Esophagus (tissue), 2 donors: ENCODE results near the gene EPHB2. TPM values are rescaled to one million over a fixed set of nuclear protein-coding genes. Genes with fewer than 3 reads are reported as not detected.

Experiments
- H3K27ac ChIP-seq, 2 donors: one replicate each; pipeline ENCODE4 v1.5.1; 2013; ENCODE audit warnings: low read depth in 2 of 2, mild to moderate bottlenecking in 2 of 2, inconsistent platforms in 1 of 2, low read length in 1 of 2, moderate library complexity in 1 of 2
- H3K27me3 ChIP-seq, 2 donors: one replicate each; pipeline ENCODE4 v1.6.1; 2013; ENCODE audit warnings: low read length in 2 of 2, control low read depth in 1 of 2, mild to moderate bottlenecking in 1 of 2; ENCODE audit not compliant: insufficient read depth in 2 of 2, control insufficient read depth in 1 of 2
- H3K36me3 ChIP-seq, 2 donors: one replicate each; pipeline ENCODE4 v1.6.1; 2013; ENCODE audit warnings: low read length in 1 of 2; ENCODE audit not compliant: control insufficient read depth in 2 of 2, insufficient read depth in 2 of 2
- H3K4me1 ChIP-seq, 2 donors: one replicate each; pipeline ENCODE4 v1.6.1; 2013; ENCODE audit warnings: low read length in 1 of 2; ENCODE audit not compliant: control insufficient read depth in 2 of 2, insufficient read depth in 2 of 2
- H3K4me3 ChIP-seq, 2 donors: one replicate each; pipeline ENCODE4 v1.5.1; 2013; ENCODE audit warnings: low read length in 2 of 2, mild to moderate bottlenecking in 2 of 2, low read depth in 1 of 2, moderate library complexity in 1 of 2
- H3K9me3 ChIP-seq, 2 donors: one replicate each; pipeline ENCODE4 v1.6.1; 2013; ENCODE audit warnings: mild to moderate bottlenecking in 2 of 2, low read depth in 1 of 2, low read length in 1 of 2, moderate library complexity in 1 of 2; ENCODE audit not compliant: control insufficient read depth in 2 of 2, insufficient read depth in 1 of 2
- WGBS, 2 donors: extraction: QIAGEN DNeasy Blood & Tissue Kit; methylation state at CpG; one replicate each; pipeline ENCODE4 v1.1.7; 2013; 5-methylcytosine and 5-hydroxymethylcytosine counted together
- polyA plus RNA-seq, 2 donors: library from polyadenylated mRNA; stranded (reverse); fragments of 200-250 nt; gene quantifications; one replicate each; pipeline ENCODE4 v1.2.3, GENCODE V29; 2013
- donor health status: healthy with polysubstance abuse.
- donor health status: Bipolar disorder and iron deficiency.

Gene EPHB2
- polyA plus RNA-seq, 2 donors, result 0.08 to 0.16 TPM

DNA sequence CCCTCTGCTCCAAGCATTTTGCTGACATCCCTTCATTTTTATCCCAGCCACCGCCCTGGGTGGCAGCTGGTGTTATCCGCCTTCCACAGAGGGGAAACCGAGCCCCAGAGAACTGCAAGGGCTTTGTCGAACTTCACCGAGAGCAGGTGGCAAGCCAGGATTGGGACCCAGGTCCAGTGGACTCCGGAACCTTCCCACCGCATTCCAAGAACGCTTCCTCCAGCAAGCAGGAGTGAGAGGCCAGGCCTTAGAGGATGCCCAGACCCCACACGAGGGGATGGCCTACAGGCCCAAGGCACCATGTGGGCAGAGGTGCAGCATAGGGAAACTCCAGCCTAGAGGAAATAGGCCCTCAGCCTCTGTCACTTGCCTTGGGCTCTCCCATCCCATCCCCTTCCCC is 90.7 kb downstream of the EPHB2 start:
- Histone ChIP-seq H3K4me3 (no peak overlapping the region), H3K4me1 (peaks cover 0 to 10% of the 10 kb centered on the region in 2 donors), H3K9me3 (no peaks in the 10 kb centered on the region), H3K27me3 (no peaks in the 10 kb centered on the region), H3K36me3 (no peaks in the 10 kb centered on the region), H3K27ac (no peak overlapping the region)
- 95% methylated on average over 9 of the region's 9 CpGs for WGBS, 2 donors

GRCh38 chr1:22801761-22802160 is 91.1 kb downstream of the EPHB2 start:
- H3K27me3 ChIP-seq, result no peaks in the 10 kb centered on the region
- H3K27ac ChIP-seq, result no peak overlapping the region
- 84 to 86% methylated on average over 19 of the region's 19 CpGs for WGBS, 2 donors
- no peaks in the 10 kb centered on the region for H3K36me3 ChIP-seq
- no peaks in the 10 kb centered on the region for H3K9me3 ChIP-seq
- no peak overlapping the region for H3K4me3 ChIP-seq
- H3K4me1 ChIP-seq, result peaks cover 0 to 10% of the 10 kb centered on the region in 2 donors

GRCh38 chr1:22803833-22804232 is 93.2 kb downstream of the EPHB2 start:
- Histone ChIP-seq H3K4me3 (no peak overlapping the region), H3K4me1 (peaks cover 0 to 10% of the 10 kb centered on the region in 2 donors), H3K36me3 (no peaks in the 10 kb centered on the region), H3K9me3 (no peaks in the 10 kb centered on the region), H3K27ac (no peak overlapping the region), H3K27me3 (no peaks in the 10 kb centered on the region)
- 76 to 82% methylated on average over 5 of the region's 5 CpGs for WGBS, 2 donors

GRCh38 chr1:22804406-22804805 is 93.8 kb downstream of the EPHB2 start:
- Histone ChIP-seq H3K4me1 (peaks cover 0 to 10% of the 10 kb centered on the region in 2 donors), H3K27ac (no peak overlapping the region), H3K27me3 (no peaks in the 10 kb centered on the region), H3K36me3 (no peaks in the 10 kb centered on the region), H3K4me3 (no peak overlapping the region), H3K9me3 (no peaks in the 10 kb centered on the region)
- WGBS, 2 donors, result 35 to 48% methylated on average over 6 of the region's 6 CpGs

GRCh38 chr1:22804969-22805671 is 94.5 kb downstream of the EPHB2 start:
- H3K36me3 ChIP-seq, result no peaks in the 10 kb centered on the region
- no peaks in the 10 kb centered on the region for H3K27me3 ChIP-seq
- 76 to 77% methylated on average over 7 of the region's 7 CpGs for WGBS, 2 donors
- H3K27ac ChIP-seq, result no peak overlapping the region
- H3K4me1 ChIP-seq, result peaks cover 0 to 10% of the 10 kb centered on the region in 2 donors
- no peak overlapping the region for H3K4me3 ChIP-seq
- H3K9me3 ChIP-seq, result no peaks in the 10 kb centered on the region

DNA sequence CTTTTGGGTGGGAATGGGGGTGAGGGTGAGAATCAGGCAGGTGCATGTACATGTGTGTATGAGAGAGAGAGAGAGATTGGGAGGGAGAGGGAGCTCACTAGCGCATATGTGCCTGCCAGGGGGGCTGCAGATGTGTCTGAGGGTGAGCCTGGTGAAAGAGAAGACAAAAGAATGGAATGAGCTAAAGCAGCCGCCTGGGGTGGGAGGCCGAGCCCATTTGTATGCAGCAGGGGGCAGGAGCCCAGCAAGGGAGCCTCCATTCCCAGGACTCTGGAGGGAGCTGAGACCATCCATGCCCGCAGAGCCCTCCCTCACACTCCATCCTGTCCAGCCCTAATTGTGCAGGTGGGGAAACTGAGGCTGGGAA is 95.0 kb downstream of the EPHB2 start:
- peaks cover 0 to 10% of the 10 kb centered on the region in 2 donors for H3K4me1 ChIP-seq
- no peaks in the 10 kb centered on the region for H3K36me3 ChIP-seq
- no peaks in the 10 kb centered on the region for H3K9me3 ChIP-seq
- 89 to 92% methylated on average over 4 of the region's 4 CpGs for WGBS, 2 donors
- H3K27ac ChIP-seq, result no peak overlapping the region
- no peak overlapping the region for H3K4me3 ChIP-seq
- H3K27me3 ChIP-seq, result no peaks in the 10 kb centered on the region

DNA sequence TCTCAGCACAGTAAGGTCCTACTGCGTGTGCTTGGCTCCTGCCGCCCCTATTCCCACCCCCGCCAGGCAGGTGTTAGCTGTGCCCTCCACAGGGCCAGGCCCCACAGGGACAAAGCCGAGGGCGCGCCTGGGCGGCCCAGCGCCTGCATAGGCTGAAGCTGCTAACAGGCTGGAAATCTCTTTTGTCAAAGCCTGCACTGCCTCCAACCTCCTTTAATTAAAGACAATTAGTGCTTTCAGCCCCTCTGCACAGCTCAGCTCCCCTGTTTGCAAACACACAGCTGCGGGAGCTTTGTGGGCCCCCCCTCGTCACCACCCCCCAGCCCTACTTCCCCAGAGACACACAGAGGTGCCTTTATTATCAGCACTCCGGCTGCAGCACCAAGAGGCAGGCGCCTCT is 95.9 kb downstream of the EPHB2 start:
- Histone ChIP-seq H3K36me3 (no peaks in the 10 kb centered on the region), H3K27ac (no peak overlapping the region), H3K4me3 (no peak overlapping the region), H3K9me3 (no peaks in the 10 kb centered on the region), H3K4me1 (peaks cover 0 to 10% of the 10 kb centered on the region in 2 donors), H3K27me3 (no peaks in the 10 kb centered on the region)
- WGBS, 2 donors, result 78 to 79% methylated on average over 12 of the region's 12 CpGs

- no peaks in the 10 kb centered on the region for H3K27me3 ChIP-seq
- H3K27ac ChIP-seq, result no peak overlapping the region
- no peak overlapping the region for H3K4me3 ChIP-seq
- H3K4me1 ChIP-seq, result peaks cover 0 to 10% of the 10 kb centered on the region in 2 donors
- WGBS, 2 donors, result 89 to 96% methylated on average over 4 of the region's 4 CpGs
- H3K9me3 ChIP-seq, result no peaks in the 10 kb centered on the region
- no peaks in the 10 kb centered on the region for H3K36me3 ChIP-seq
Observed at GRCh38 chr1:22807340-22807739, 96.7 kb downstream of the EPHB2 start.

DNA sequence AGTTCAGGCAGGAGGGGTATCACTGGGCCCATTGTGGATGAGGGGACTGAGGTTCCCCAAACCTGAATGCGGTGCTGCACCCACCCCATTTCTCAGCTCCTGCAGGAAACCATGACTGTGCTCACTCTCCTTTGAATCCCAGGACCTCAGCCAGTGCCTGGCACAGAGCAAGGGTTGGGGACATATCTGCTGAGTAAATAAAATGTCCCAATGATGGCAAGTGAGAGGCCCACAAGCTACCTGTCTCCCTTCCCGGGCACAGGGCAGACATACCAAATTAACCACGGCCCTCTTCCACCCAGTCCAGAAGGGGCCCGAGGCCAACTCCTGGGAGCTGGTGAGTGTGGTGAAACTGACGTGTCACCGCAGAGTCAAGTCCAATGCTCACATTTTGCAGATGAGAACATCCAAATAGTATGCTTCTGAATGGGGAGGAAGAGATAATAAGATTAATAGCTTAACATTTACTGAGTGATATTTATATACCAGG is 97.6 kb downstream of the EPHB2 start:
- 43 to 47% methylated on average over 6 of the region's 6 CpGs for WGBS, 2 donors
- H3K27ac ChIP-seq, result peak overlapping the region in 1 of 2 donors; percentile 22
- H3K4me3 ChIP-seq, result no peak overlapping the region
- no peaks in the 10 kb centered on the region for H3K27me3 ChIP-seq
- no peaks in the 10 kb centered on the region for H3K9me3 ChIP-seq
- H3K4me1 ChIP-seq, result peaks cover 0 to 10% of the 10 kb centered on the region in 2 donors
- no peaks in the 10 kb centered on the region for H3K36me3 ChIP-seq
